ENCODE measurements around the gene ERCC6. TPM values are rescaled to one million over a fixed set of nuclear protein-coding genes. Genes with fewer than 3 reads are reported as not detected.

Gene ERCC6
- total and polyA plus RNA-seq, 4 donors = 2.8 to 27.2 (median 11.2) TPM

DNA sequence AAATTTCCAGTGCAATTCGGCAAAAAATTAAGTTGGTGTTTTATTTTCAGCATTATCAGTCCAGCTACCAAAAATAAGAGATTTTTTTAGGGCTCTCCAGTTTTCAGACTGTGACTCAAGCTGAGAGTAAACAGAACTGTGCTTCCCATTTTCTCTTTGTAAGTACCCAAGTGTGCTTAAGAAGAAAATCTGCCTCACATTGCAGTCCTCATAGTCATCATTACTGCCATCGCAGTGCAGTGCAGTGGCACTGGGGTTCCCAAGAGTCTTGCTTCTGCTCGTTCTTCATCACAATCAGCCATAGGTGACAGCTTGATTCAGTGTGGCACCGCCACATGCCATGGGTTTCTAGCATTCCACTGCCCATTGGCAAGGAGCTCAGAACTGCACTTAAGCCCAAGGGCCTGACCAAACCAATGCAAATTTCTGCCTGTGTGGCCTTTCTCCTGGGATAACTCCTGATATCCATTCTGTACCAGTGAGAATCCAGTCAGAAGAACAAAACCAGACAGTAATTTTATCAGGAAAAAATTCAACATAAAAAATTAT, 25.6 kb upstream of the ERCC6 start:
- Histone ChIP-seq H3K4me1 (ENCODE audit: control insufficient read depth in 5 of 5, insufficient read depth in 5 of 5, low read length in 5 of 5) (no peaks in the 10 kb centered on the region), H3K27ac (ENCODE audit: low read depth in 1 of 2, low read length in 1 of 2) (no peak overlapping the region), H3K9ac (ENCODE audit: insufficient read depth in 1 of 2, low read length in 2 of 2) (no peak overlapping the region), H3K4me3 (no peak overlapping the region), H3K27me3 (ENCODE audit: control insufficient read depth in 3 of 3, insufficient read depth in 3 of 3, low read length in 2 of 3) (peaks cover 0 to 5% (median 0%) of the 10 kb centered on the region in 3 donors), H3K36me3 (ENCODE audit: control insufficient read depth in 4 of 4, insufficient read depth in 4 of 4, low read length in 4 of 4) (no peaks in the 10 kb centered on the region), H3K9me3 (ENCODE audit: control insufficient read depth in 4 of 4, insufficient read depth in 3 of 4, low read length in 3 of 4) (peaks cover 0 to 3% (median 0%) of the 10 kb centered on the region in 4 donors)
- TF ChIP-seq, protein P1, sequence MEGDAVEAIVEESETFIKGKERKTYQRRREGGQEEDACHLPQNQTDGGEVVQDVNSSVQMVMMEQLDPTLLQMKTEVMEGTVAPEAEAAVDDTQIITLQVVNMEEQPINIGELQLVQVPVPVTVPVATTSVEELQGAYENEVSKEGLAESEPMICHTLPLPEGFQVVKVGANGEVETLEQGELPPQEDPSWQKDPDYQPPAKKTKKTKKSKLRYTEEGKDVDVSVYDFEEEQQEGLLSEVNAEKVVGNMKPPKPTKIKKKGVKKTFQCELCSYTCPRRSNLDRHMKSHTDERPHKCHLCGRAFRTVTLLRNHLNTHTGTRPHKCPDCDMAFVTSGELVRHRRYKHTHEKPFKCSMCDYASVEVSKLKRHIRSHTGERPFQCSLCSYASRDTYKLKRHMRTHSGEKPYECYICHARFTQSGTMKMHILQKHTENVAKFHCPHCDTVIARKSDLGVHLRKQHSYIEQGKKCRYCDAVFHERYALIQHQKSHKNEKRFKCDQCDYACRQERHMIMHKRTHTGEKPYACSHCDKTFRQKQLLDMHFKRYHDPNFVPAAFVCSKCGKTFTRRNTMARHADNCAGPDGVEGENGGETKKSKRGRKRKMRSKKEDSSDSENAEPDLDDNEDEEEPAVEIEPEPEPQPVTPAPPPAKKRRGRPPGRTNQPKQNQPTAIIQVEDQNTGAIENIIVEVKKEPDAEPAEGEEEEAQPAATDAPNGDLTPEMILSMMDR (IDR thresholded peaks at IDR 0.05; ENCODE audit: control extremely low read depth, extremely low read depth) = no peak
- no peak for DNase-seq
- WGBS, 2 donors = 76 to 88% methylated on average over 4 of the region's 4 CpGs
- ATAC-seq (ENCODE audit: insufficient read depth, low FRiP score) = no peak

DNA sequence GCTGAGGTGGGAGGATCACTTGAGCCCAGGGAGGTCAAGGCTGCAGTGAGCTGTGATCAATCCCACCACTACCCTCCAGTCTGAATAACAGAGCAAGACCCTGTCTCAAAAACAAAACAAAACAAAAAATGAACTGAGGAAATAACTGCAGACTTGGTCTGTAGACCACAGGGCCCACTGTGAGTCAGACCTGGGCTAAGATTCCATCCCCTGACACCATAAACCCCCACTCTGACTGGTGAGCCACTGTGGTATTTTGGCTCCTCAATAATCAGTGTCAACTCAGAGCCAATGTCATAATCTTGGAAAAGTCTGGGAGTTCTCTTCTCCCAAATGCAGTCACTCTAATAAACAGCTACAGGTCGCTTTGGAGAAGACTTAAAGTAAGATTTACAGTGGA, 24.0 kb upstream of the ERCC6 start:
- DNase-seq (no peak), ATAC-seq (ENCODE audit: insufficient read depth, low FRiP score) (no peak)
- TF ChIP-seq, protein P1 (IDR thresholded peaks at IDR 0.05; ENCODE audit: control extremely low read depth, extremely low read depth) = no peak
- Histone ChIP-seq H3K36me3 (ENCODE audit: control insufficient read depth in 4 of 4, insufficient read depth in 4 of 4, low read length in 4 of 4) (no peaks in the 10 kb centered on the region), H3K27ac (ENCODE audit: low read depth in 1 of 2, low read length in 1 of 2) (no peak overlapping the region), H3K9me3 (ENCODE audit: control insufficient read depth in 4 of 4, insufficient read depth in 3 of 4, low read length in 3 of 4) (no peaks in the 10 kb centered on the region), H3K27me3 (ENCODE audit: control insufficient read depth in 3 of 3, insufficient read depth in 3 of 3, low read length in 2 of 3) (peaks cover 0 to 5% (median 0%) of the 10 kb centered on the region in 3 donors), H3K4me3 (no peak overlapping the region), H3K4me1 (ENCODE audit: control insufficient read depth in 5 of 5, insufficient read depth in 5 of 5, low read length in 5 of 5) (no peaks in the 10 kb centered on the region), H3K9ac (ENCODE audit: insufficient read depth in 1 of 2, low read length in 2 of 2) (no peak overlapping the region)
- WGBS, 2 donors = 70 to 76% methylated on average over 1 of the region's 1 CpG

DNA sequence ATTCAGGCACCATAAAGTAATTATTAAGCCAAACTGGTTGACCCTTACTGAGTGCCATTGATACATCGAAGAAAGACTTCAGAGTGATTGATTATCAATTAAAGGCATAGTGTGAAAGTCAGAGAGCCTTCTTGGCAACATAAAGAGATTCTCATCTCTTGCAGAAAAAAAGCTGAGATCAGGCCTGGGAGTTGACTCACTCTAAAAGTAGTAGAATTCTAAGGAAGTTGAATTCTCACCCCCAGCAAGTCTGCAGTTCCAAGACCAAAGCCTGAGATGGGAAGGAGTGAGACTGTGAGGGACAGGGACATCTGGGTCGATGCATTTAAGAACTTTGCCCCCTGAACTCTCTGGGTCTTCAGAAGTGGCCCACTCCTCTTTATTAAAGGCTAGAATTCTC, 21.6 kb upstream of the ERCC6 start:
- Histone ChIP-seq H3K9me3 (ENCODE audit: control insufficient read depth in 4 of 4, insufficient read depth in 3 of 4, low read length in 3 of 4) (peaks cover 0 to 7% (median 3%) of the 10 kb centered on the region in 4 donors), H3K27me3 (ENCODE audit: control insufficient read depth in 3 of 3, insufficient read depth in 3 of 3, low read length in 2 of 3) (peaks cover 0 to 5% (median 0%) of the 10 kb centered on the region in 3 donors), H3K4me3 (no peak overlapping the region), H3K4me1 (ENCODE audit: control insufficient read depth in 5 of 5, insufficient read depth in 5 of 5, low read length in 5 of 5) (no peaks in the 10 kb centered on the region), H3K27ac (ENCODE audit: low read depth in 1 of 2, low read length in 1 of 2) (no peak overlapping the region), H3K36me3 (ENCODE audit: control insufficient read depth in 4 of 4, insufficient read depth in 4 of 4, low read length in 4 of 4) (no peaks in the 10 kb centered on the region), H3K9ac (ENCODE audit: insufficient read depth in 1 of 2, low read length in 2 of 2) (no peak overlapping the region)
- ATAC-seq (ENCODE audit: insufficient read depth, low FRiP score) (no peak), DNase-seq (no peak)
- WGBS, 2 donors = 59 to 64% methylated on average over 2 of the region's 2 CpGs
- TF ChIP-seq, protein P1 (IDR thresholded peaks at IDR 0.05; ENCODE audit: control extremely low read depth, extremely low read depth) = no peak

GRCh38 chr10:49559476-49559875, 20.6 kb upstream of the ERCC6 start:
- DNase-seq (no peak), ATAC-seq (ENCODE audit: insufficient read depth, low FRiP score) (no peak)
- Histone ChIP-seq H3K4me3 (no peak overlapping the region), H3K36me3 (ENCODE audit: control insufficient read depth in 4 of 4, insufficient read depth in 4 of 4, low read length in 4 of 4) (no peaks in the 10 kb centered on the region), H3K4me1 (ENCODE audit: control insufficient read depth in 5 of 5, insufficient read depth in 5 of 5, low read length in 5 of 5) (no peaks in the 10 kb centered on the region), H3K9ac (ENCODE audit: insufficient read depth in 1 of 2, low read length in 2 of 2) (no peak overlapping the region), H3K9me3 (ENCODE audit: control insufficient read depth in 4 of 4, insufficient read depth in 3 of 4, low read length in 3 of 4) (peaks cover 0 to 12% (median 3%) of the 10 kb centered on the region in 4 donors), H3K27me3 (ENCODE audit: control insufficient read depth in 3 of 3, insufficient read depth in 3 of 3, low read length in 2 of 3) (peaks cover 0 to 5% (median 0%) of the 10 kb centered on the region in 3 donors), H3K27ac (ENCODE audit: low read depth in 1 of 2, low read length in 1 of 2) (no peak overlapping the region)
- TF ChIP-seq, protein P1 (IDR thresholded peaks at IDR 0.05; ENCODE audit: control extremely low read depth, extremely low read depth) = no peak
- 22 to 42% methylated on average over 1 of the region's 1 CpG for WGBS, 2 donors

Measured in lung (tissue), 12 donors.